ENCODE results near the gene ROCK1.

Gene ROCK1

DNA sequence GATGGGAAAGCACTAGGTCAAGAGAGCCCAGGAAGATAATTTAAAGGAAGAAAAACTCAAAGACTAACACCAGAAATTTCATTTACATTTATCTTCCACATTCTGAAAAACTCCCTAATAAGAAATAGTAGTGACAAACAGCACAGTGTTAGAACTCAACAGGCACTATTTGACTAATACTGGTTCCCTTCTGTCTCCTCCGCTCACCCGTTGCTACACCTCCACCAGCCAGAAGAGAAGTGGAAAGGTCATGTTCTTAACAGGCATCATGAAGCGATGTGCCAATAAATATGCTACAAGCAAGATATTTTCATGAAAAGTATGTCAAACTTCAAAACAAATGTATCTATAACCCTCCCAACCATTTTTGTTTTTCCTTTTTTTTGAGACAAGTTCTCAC, 5.7 kb downstream of the ROCK1 start:
- DNase-seq (ENCODE audit: low read depth): no peak

DNA sequence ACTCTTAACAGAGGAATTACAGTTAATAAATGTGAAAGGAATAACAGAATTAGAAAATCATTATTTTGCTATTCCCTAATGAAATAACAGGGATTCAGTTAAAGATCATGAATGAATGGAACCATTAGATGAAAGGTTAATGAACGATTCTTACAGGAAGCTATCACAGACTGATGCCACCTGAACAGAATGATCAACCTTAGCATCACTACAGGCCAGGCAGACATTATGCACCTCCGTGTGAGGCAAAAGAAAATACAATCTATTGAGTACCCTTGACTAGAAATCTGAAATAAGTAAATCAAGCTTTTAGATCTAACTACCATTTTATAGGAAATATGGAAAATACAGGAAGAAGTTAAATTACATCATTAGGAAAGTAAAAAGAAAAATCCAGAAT, 10.4 kb downstream of the ROCK1 start:
- no peak for DNase-seq (ENCODE audit: low read depth)

DNA sequence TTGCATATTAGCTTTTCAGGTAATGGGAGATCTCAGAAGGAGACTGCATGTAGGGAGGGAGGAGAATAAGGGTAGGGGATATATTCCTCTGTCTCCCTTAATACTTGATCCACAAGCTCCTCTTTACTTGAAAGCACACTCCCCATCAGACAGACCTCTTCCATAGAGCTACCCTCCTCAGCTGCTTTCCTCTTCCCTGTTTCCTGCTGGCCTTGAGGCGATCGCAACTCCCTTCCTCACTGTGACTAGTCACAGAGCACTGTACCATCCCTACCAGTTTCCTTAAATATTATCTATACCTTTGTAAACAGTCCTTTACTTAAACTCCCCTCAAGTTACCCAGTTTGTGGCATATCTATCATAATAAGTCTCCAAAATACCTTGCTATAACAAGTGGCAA, 10.9 kb downstream of the ROCK1 start:
- no peak for DNase-seq (ENCODE audit: low read depth)

GRCh38 chr18:21100146-21100545, 11.5 kb downstream of the ROCK1 start:
- no peak for DNase-seq (ENCODE audit: low read depth)

DNA sequence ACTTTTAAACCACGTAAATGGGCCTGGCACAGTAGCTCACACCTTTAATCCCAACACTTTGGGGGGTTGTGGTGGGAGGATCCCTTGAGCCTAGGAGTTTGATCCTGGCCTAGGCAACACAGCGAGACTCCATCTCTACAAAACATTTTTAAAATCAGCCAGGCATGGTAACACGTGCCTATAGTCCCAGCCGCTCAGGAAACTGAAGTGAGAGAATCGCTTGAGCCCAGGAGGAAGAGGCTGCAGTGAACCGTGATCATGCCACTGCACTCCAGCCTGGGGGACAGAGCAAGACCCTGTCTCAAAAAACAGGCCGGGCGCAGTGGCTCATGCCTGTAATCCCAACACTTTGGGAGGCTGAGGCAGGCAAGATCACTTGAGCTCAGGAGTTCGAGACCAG, 12.2 kb downstream of the ROCK1 start:
- DNase-seq (ENCODE audit: low read depth): no peak

- no peak for DNase-seq (ENCODE audit: low read depth)
These were observed 14.9 kb downstream of the ROCK1 start for GRCh38 chr18:21096760-21097159.

DNA sequence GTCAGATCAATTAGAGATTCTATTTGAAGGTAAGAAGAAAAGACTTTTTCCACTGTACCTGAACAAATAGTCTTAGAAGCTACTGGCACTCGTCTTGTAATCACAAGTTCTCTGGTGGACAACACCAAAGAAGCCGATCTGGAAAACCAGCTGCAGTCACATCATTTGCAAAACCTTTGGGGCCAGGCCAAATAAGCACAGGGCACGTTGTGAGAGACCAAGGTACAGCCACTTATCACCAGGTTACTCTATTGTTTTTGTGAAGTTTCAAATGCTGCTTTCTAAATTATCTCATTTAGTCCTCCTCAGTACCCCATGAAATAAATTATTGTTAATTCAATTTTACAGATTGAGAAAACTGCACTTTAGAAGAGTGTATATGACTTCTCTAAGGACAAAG, 18.5 kb downstream of the ROCK1 start:
- DNase-seq (ENCODE audit: low read depth): no peak

GRCh38 chr18:21090680-21091079, 20.9 kb downstream of the ROCK1 start:
- DNase-seq (ENCODE audit: low read depth): no peak

- DNase-seq (ENCODE audit: low read depth): no peak
These were observed 25.9 kb downstream of the ROCK1 start for GRCh38 chr18:21085579-21086166.

- no peak for DNase-seq (ENCODE audit: low read depth)
These were observed 27.0 kb downstream of the ROCK1 start for GRCh38 chr18:21084511-21085078.

DNA sequence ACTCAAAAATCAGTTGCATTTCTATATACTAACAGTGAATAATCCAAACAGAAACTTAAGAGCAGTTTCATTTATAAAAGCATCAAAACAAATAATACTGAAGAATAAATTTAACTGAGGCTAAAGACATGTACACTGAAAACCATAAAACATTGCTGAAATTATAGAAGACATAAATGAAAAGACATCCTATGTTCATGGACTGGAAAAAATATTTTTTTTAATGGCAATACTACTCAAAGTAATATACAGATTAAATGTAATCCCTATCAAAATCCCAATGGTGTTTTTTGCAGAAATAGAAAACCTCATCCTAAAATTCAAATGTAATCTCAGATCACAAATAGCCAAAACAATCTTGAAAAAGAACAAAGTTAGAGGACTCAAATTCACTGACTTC, 28.6 kb downstream of the ROCK1 start:
- DNase-seq (ENCODE audit: low read depth): no peak

- DNase-seq (ENCODE audit: low read depth): no peak
These were observed 30.2 kb downstream of the ROCK1 start for GRCh38 chr18:21081426-21081825.

DNA sequence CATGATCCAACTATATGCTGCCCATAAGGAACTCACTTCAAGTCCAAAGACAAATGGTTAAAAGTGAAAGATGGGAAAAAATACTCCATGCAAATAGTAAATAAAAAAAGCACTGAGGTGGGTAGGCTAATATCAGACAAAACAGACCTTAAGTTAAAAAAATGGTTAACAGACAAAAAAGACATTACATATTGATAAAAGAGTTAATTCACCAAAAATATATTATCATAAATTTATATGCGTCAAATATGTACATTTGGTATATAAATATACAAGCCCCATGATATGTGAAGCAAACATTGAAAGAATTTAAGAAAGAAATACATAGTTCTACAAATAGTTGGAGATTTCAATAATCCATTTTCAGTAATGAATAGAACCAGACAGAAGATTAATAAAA, 31.0 kb downstream of the ROCK1 start:
- no peak for DNase-seq (ENCODE audit: low read depth)

- no peak for DNase-seq (ENCODE audit: low read depth)
These were observed 37.0 kb downstream of the ROCK1 start for GRCh38 chr18:21074336-21075323.

DNA sequence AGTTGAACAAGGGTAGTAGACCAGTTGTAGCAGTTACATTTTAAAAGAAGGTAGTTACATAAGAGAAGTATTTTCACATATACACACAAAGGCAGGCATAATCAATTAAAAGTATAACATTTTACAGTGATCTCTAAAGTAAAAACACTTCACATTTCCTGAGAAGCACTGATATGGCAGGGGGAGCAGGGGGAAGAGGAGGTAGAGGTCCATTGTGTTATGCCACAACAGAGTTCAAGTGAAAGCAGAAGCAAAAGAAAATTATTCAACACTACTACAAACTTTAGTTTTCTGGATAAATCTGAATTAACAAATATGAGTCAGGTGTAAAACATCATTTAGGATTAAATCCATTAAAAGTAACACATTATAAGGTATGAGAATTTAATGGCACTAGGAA, 38.4 kb downstream of the ROCK1 start:
- DNase-seq (ENCODE audit: low read depth): no peak

DNA sequence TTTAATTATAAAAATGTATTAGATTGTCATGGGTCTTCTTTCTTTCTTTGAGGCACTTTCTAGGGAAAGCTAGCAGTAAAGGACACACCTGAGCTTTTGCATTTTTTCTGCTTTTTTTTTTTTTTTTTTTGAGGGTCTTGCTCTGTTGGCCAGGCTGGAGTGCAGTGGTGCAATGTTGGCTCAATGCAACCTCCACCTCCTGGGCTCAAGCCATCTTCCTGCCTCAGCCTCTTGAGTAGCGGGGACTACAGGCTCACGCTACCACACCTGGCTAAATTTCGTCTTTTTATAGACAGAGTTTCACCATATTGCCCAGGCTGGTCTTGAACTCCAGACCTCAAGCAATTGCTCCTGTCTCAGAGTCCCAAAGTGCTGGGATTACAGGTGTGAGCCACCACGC, 40.5 kb downstream of the ROCK1 start:
- no peak for DNase-seq (ENCODE audit: low read depth)

- DNase-seq (ENCODE audit: low read depth): no peak
These were observed 42.1 kb downstream of the ROCK1 start for GRCh38 chr18:21069468-21069867.

DNA sequence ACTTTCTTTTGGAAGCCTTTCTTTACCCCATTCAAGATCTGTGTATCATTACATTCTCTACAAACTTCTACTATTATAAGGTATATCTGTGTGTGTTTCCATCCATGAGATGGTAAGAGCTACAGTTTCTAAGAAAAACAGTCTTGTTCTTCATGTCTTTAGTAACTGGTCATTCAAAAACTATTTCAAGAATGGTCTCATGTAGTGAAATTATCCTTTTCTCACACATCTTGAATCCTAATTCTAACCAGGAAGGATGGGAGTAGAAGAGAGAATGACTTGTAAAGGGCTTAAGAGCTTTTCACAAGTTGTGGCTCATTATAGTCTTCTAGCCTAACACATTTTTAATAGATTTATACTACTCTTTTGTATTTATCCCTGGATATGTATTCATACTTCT, 47.3 kb downstream of the ROCK1 start:
- no peak for DNase-seq (ENCODE audit: low read depth)

GRCh38 chr18:21063011-21063410, 48.6 kb downstream of the ROCK1 start:
- no peak for DNase-seq (ENCODE audit: low read depth)

DNA sequence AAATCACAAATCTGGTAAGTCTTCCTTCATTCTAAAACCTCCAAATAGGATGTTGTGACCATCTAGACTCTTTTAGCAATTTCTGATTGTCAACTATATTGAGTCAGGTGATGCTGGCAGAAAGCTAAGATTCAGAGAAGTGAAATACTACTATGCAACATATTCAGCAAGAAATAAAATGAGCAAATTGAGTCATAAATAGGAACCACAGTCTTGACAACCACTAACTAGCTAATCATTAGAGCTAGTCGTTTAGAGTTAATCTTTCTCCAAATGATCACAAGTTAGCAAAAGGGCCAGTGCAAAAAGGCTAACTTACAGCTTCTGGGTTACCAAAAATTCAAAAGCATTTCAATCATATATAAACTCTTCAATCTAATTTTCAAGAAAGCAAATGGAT, 54.5 kb downstream of the ROCK1 start:
- no peak for DNase-seq (ENCODE audit: low read depth)

- DNase-seq (ENCODE audit: low read depth): no peak
These were observed 55.1 kb downstream of the ROCK1 start for GRCh38 chr18:21056545-21056944.

GRCh38 chr18:21054252-21054821, 57.3 kb downstream of the ROCK1 start:
- no peak for DNase-seq (ENCODE audit: low read depth)

GRCh38 chr18:21053127-21053526, 58.5 kb downstream of the ROCK1 start:
- no peak for DNase-seq (ENCODE audit: low read depth)

Data from activated T-cell treated with anti-CD3 and anti-CD28 coated beads for 1 hour (primary cell).